Neuronal stem cell (in vitro differentiated cells): Measurements from ENCODE around the gene FOXD3.

Source experiments
- DNase-seq: peaks from one replicate; pipeline ENCODE4 v3.0.0-alpha.2; 2013; ENCODE audit warnings: low spot score
- H2AFZ ChIP-seq: one replicate; pipeline ENCODE4 v1.6.1; 2013; ENCODE audit warnings: mild to moderate bottlenecking, low read length, inconsistent platforms
- H2AK5ac ChIP-seq: 2 replicates; pipeline ENCODE4 v1.6.1; 2013; ENCODE audit warnings: low read depth, mild to moderate bottlenecking, inconsistent platforms, low read length, moderate library complexity, mixed read lengths
- H2BK120ac ChIP-seq: 2 replicates; pipeline ENCODE4 v1.6.1; 2013; ENCODE audit warnings: low read depth, mild to moderate bottlenecking, inconsistent platforms, low read length, moderate library complexity, mixed read lengths
- H2BK12ac ChIP-seq: one replicate; pipeline ENCODE4 v1.6.1; 2013; ENCODE audit warnings: low read length, inconsistent platforms
- H2BK15ac ChIP-seq: 2 replicates; pipeline ENCODE4 v1.6.1; 2013; ENCODE audit warnings: mild to moderate bottlenecking, low read length, inconsistent platforms, mixed read lengths
- H2BK5ac ChIP-seq: one replicate; pipeline ENCODE4 v1.6.1; 2013; ENCODE audit warnings: inconsistent platforms, mild to moderate bottlenecking, low read length, moderate library complexity
- H3K14ac ChIP-seq: one replicate; pipeline ENCODE4 v1.6.1; 2013; ENCODE audit warnings: low read length, inconsistent platforms
- H3K18ac ChIP-seq: 2 replicates; pipeline ENCODE4 v1.6.1; 2013; ENCODE audit warnings: low read length, inconsistent platforms
- H3K23ac ChIP-seq: 2 replicates; pipeline ENCODE4 v1.6.1; 2013; ENCODE audit warnings: low read depth, mild to moderate bottlenecking, mixed read lengths, low read length, inconsistent platforms; ENCODE audit not compliant: poor library complexity
- H3K27ac ChIP-seq: replicated peaks from 3 replicates; pipeline ENCODE4 v1.5.1; 2013; ENCODE audit warnings: low read length, inconsistent platforms
- H3K27me3 ChIP-seq, 3 experiments: 2 replicates each; pipeline ENCODE4 v1.6.1; 2013; ENCODE audit warnings: low read length in 3 of 3, mild to moderate bottlenecking in 2 of 3, inconsistent platforms in 1 of 3, low read depth in 1 of 3, mixed read lengths in 1 of 3, moderate library complexity in 1 of 3; ENCODE audit not compliant: control insufficient read depth in 3 of 3, insufficient read depth in 3 of 3
- H3K36me3 ChIP-seq, 2 donors: replicated peaks in 1 of 2; 2 replicates each; pipeline ENCODE4 v1.6.1; 2013; ENCODE audit warnings: low read length in 2 of 2; ENCODE audit not compliant: control insufficient read depth in 2 of 2, insufficient read depth in 2 of 2
- H3K4ac ChIP-seq: 2 replicates; pipeline ENCODE4 v1.6.1; 2013; ENCODE audit warnings: inconsistent platforms, mild to moderate bottlenecking, low read length, moderate library complexity
- H3K4me1 ChIP-seq, 2 donors: 1 replicate in 1 of 2; 2 replicates in 1 of 2; pipeline ENCODE4 v1.6.1; 2013; ENCODE audit warnings: low read length in 2 of 2, low read depth in 1 of 2; ENCODE audit not compliant: control insufficient read depth in 2 of 2, insufficient read depth in 1 of 2
- H3K4me2 ChIP-seq: one replicate; pipeline ENCODE4 v1.6.1; 2013; ENCODE audit warnings: mild to moderate bottlenecking, low read length, inconsistent platforms; ENCODE audit not compliant: insufficient read depth, poor library complexity, severe bottlenecking
- H3K4me3 ChIP-seq, 2 donors: 2 replicates each; pipeline ENCODE4 v1.5.1; 2013; ENCODE audit warnings: low read length in 2 of 2, mild to moderate bottlenecking in 2 of 2, inconsistent platforms in 1 of 2, moderate library complexity in 1 of 2
- H3K79me1 ChIP-seq: one replicate; pipeline ENCODE4 v1.6.1; 2013; ENCODE audit warnings: low read depth, mild to moderate bottlenecking, inconsistent platforms, low read length, moderate library complexity
- H3K9ac ChIP-seq: one replicate; pipeline ENCODE4 v1.6.1; 2013; ENCODE audit warnings: mild to moderate bottlenecking, low read depth, low read length, inconsistent platforms; ENCODE audit not compliant: poor library complexity
- H3K9me3 ChIP-seq, 2 donors: replicated peaks in 1 of 2; 2 replicates each; pipeline versions ENCODE3 to v1.6.1; 2013; ENCODE audit warnings: low read length in 2 of 2, mild to moderate bottlenecking in 2 of 2, inconsistent platforms in 1 of 2, low read depth in 1 of 2, mixed read lengths in 1 of 2, moderate library complexity in 1 of 2; ENCODE audit not compliant: control insufficient read depth in 2 of 2, insufficient read depth in 1 of 2
- H4K8ac ChIP-seq: one replicate; pipeline ENCODE4 v1.6.1; 2013; ENCODE audit warnings: low read depth, mild to moderate bottlenecking, inconsistent platforms, low read length, moderate library complexity
- H4K91ac ChIP-seq: one replicate; pipeline ENCODE4 v1.6.1; 2013; ENCODE audit warnings: low read length, low read depth, mild to moderate bottlenecking, inconsistent platforms; ENCODE audit not compliant: poor library complexity
- WGBS, 2 donors: extraction: QIAGEN DNeasy Blood & Tissue Kit; methylation state at CpG; one replicate each; pipeline ENCODE4 v1.1.7; 2013; ENCODE audit warnings: missing lambda C conversion rate in 2 of 2, mixed read lengths in 1 of 2; ENCODE audit not compliant: insufficient read length in 2 of 2, insufficient replicate concordance in 1 of 2; ENCODE audit errors: extremely low coverage in 2 of 2; 5-methylcytosine and 5-hydroxymethylcytosine counted together

FOXD3 gene

DNA sequence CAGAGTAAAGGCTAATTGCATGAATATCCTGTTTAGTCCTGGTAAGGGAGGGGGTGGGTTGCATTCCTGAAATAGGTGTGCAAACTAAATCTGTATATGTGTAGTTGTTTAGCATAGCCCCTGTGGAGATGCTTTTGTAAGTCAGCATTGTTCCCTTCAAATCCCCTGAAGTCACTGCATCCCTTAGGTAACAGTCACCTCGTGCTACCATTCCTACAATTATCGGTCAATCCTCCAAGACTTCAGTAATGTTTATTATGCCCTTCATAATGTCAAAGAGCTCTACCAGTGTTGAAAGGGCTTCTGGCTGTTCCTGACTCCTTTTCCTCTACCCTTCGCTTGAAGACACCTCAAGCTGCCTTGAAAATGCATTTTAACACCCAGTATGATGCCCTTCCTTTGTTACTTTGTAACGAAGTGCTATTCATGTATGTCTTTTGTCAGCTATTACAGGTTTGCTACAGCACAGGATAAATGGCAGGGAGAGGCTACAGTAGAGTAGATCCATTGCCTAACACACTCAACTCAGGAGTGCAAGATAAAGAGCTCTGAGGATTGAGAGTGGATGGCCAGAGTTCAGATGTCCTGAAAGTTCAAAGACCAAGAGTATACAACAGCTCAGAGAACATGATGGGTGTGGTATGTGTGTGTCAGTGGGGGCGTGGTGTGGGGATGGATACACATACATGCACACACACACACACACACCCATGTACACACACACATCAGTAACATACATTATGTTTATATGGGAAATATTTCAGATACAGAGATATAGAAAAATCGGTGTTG lies 27.4 kb upstream of the FOXD3 start:
- Histone ChIP-seq H3K4me1 (peaks cover 0 to 7% of the 10 kb centered on the region in 2 donors), H4K8ac (no peak overlapping the region), H3K23ac (no peak overlapping the region), H2AFZ (no peak overlapping the region), H3K18ac (no peak overlapping the region), H4K91ac (no peak overlapping the region), H3K27ac (no peak overlapping the region), H3K36me3 (no peaks in the 10 kb centered on the region), H2AK5ac (no peak overlapping the region), H3K9me3 (no peaks in the 10 kb centered on the region), H2BK15ac (no peak overlapping the region), H2BK120ac (no peak overlapping the region), H3K4me2 (no peak overlapping the region), H3K27me3 (no peaks in the 10 kb centered on the region), H3K4ac (no peak overlapping the region), H3K79me1 (no peaks in the 10 kb centered on the region), H2BK5ac (no peak overlapping the region), H3K9ac (no peak overlapping the region), H2BK12ac (no peak overlapping the region), H3K4me3 (no peak overlapping the region), H3K14ac (no peak overlapping the region)
- no peak for DNase-seq
- no CpG with 5 or more reads among the region's 6 CpGs for WGBS, 2 donors

DNA sequence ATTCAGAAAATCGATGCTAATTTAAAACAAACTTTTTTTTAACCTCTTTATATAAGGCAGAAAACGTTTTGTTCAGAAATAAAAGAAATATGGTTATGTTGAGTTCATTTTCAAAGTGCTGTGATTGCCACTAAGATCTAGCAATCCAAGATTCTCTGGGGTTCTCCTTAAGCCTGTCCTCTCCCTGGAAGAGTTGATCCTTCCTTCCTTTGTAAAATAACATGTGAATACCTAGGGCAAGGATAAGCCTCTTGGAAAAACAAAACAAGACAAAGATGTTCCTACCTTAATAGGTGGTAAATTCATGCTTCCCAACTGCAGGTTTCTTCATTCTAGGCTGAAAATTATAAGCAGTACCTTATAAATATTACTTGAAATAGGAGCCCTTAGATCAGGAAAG lies 18.0 kb upstream of the FOXD3 start:
- no peak overlapping the region for H3K27ac ChIP-seq
- H3K9ac ChIP-seq: no peak overlapping the region
- WGBS, 2 donors: no CpG with 5 or more reads among the region's 2 CpGs
- no peak overlapping the region for H4K91ac ChIP-seq
- H2BK5ac ChIP-seq: no peak overlapping the region
- H3K79me1 ChIP-seq: no peaks in the 10 kb centered on the region
- H2BK12ac ChIP-seq: no peak overlapping the region
- no peak overlapping the region for H3K23ac ChIP-seq
- H3K4me3 ChIP-seq: no peak overlapping the region
- no peak for DNase-seq
- peaks cover 0 to 6% (median 0%) of the 10 kb centered on the region in 3 experiments for H3K27me3 ChIP-seq
- H3K9me3 ChIP-seq: no peaks in the 10 kb centered on the region
- no peak overlapping the region for H2AFZ ChIP-seq
- H3K4me1 ChIP-seq: no peaks in the 10 kb centered on the region
- no peak overlapping the region for H2BK15ac ChIP-seq
- H2AK5ac ChIP-seq: no peak overlapping the region
- no peak overlapping the region for H3K14ac ChIP-seq
- H3K36me3 ChIP-seq: no peaks in the 10 kb centered on the region
- no peak overlapping the region for H3K4me2 ChIP-seq
- no peak overlapping the region for H3K4ac ChIP-seq
- no peak overlapping the region for H3K18ac ChIP-seq
- H4K8ac ChIP-seq: no peak overlapping the region
- no peak overlapping the region for H2BK120ac ChIP-seq

DNA sequence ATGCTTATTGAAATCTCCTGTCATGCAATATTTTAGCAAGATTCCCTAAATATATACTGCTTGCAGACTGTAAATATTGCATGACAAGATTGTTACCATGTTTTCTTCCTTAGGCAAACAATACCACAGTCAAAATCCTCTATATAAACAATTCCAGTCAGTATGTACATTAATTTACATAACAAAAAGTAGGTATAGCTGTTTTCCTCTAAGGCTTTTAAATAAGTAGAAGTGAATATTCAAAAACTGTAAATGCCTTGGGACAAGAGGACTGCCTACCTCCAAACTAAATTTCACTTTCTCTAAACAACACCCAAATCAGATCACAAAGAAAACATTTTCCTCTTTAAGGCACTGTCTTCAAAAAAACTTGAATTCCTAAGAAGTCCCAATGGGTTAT lies 17.3 kb upstream of the FOXD3 start:
- Histone ChIP-seq H3K9me3 (no peaks in the 10 kb centered on the region), H3K4me2 (no peak overlapping the region), H3K23ac (no peak overlapping the region), H3K4me3 (no peak overlapping the region), H2AFZ (no peak overlapping the region), H3K9ac (no peak overlapping the region), H3K36me3 (no peaks in the 10 kb centered on the region), H3K4ac (no peak overlapping the region), H3K18ac (no peak overlapping the region), H2BK12ac (no peak overlapping the region), H3K27me3 (peaks cover 0 to 8% (median 0%) of the 10 kb centered on the region in 3 experiments), H2BK15ac (no peak overlapping the region), H2AK5ac (no peak overlapping the region), H3K27ac (no peak overlapping the region), H4K8ac (no peak overlapping the region), H3K79me1 (no peaks in the 10 kb centered on the region), H3K4me1 (no peaks in the 10 kb centered on the region), H2BK5ac (no peak overlapping the region), H3K14ac (no peak overlapping the region), H2BK120ac (no peak overlapping the region), H4K91ac (no peak overlapping the region)
- no peak for DNase-seq

DNA sequence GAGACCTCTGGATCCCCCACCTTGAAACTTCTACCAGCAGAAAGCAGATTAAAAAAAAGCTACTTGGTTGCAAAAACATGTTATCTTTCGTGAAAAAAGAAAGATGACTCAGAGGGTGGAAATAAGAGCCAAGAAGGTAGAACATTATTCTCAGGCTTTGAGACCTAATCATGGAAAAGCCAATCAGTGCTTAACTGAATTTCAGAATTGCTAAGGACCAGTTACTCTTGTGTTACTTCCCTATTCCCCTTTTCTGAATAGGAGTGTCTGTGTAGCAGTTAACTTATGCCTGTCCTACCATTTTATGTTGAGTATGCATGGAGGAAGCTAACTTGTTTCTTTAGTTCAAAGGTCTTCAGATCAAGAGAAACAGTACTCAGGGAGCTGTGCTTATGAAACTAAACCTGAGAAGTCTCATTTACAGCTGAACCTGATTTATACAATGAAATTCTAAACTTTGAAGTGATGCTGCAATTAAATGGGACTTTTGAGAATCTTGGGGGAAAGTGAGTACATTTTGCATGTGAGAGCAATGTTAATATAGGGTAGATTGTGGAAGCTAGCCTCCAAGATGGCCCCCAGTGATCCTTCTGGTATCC lies 15.1 kb upstream of the FOXD3 start:
- H3K9ac ChIP-seq: no peak overlapping the region

More for the DNA sequence above, 15.1 kb upstream of the FOXD3 start:
- H3K14ac ChIP-seq: no peak overlapping the region
- no peak overlapping the region for H3K23ac ChIP-seq
- H2BK5ac ChIP-seq: no peak overlapping the region
- H3K27me3 ChIP-seq: peaks cover 0 to 7% (median 0%) of the 10 kb centered on the region in 3 experiments
- H3K4me3 ChIP-seq: no peak overlapping the region
- no peak overlapping the region for H3K27ac ChIP-seq
- no CpG with 5 or more reads among the region's 1 CpG for WGBS, 2 donors
- no peak for DNase-seq
- no peaks in the 10 kb centered on the region for H3K79me1 ChIP-seq
- H2AFZ ChIP-seq: no peak overlapping the region
- no peak overlapping the region for H3K4ac ChIP-seq
- no peak overlapping the region for H2BK12ac ChIP-seq
- no peak overlapping the region for H4K8ac ChIP-seq
- no peak overlapping the region for H4K91ac ChIP-seq
- H3K18ac ChIP-seq: no peak overlapping the region
- no peak overlapping the region for H2BK120ac ChIP-seq
- H3K4me1 ChIP-seq: no peaks in the 10 kb centered on the region
- H2AK5ac ChIP-seq: no peak overlapping the region
- H2BK15ac ChIP-seq: no peak overlapping the region
- H3K9me3 ChIP-seq: no peaks in the 10 kb centered on the region
- no peaks in the 10 kb centered on the region for H3K36me3 ChIP-seq
- H3K4me2 ChIP-seq: no peak overlapping the region
